Stimulated activated CD4-positive, alpha-beta T cell treated with anti-CD3 and anti-CD28 coated beads, Interleukin-15, amount 100 ng/mL, for 1 hour (primary cell): ENCODE measurements around the gene LMNTD1.

Experiments used
- DNase-seq, 2 donors: peaks; one replicate each; pipeline ENCODE4 v3.0.0-alpha.2; 2020; ENCODE audit warnings: low read depth in 1 of 2, low spot score in 1 of 2

LMNTD1 gene

GRCh38 chr12:25552681-25553080, 402 bp downstream of the LMNTD1 start:
- DNase-seq, result no peak

GRCh38 chr12:25550186-25550585, 2.9 kb downstream of the LMNTD1 start:
- no peak for DNase-seq

- no peak for DNase-seq
Measured at GRCh38 chr12:25549120-25549519, 4.0 kb downstream of the LMNTD1 start.

GRCh38 chr12:25546318-25546717, 6.8 kb downstream of the LMNTD1 start:
- no peak for DNase-seq

GRCh38 chr12:25533150-25533549, 19.9 kb downstream of the LMNTD1 start:
- DNase-seq, result no peak

GRCh38 chr12:25531502-25532052, 21.5 kb downstream of the LMNTD1 start:
- DNase-seq, result no peak

GRCh38 chr12:25529738-25530137, 23.3 kb downstream of the LMNTD1 start:
- DNase-seq, result no peak

GRCh38 chr12:25526778-25527177, 26.3 kb downstream of the LMNTD1 start:
- DNase-seq, result no peak

- DNase-seq, result no peak
Measured at GRCh38 chr12:25524366-25524765, 28.7 kb downstream of the LMNTD1 start.

- no peak for DNase-seq
Measured at GRCh38 chr12:25521625-25522256, 31.3 kb downstream of the LMNTD1 start.

- no peak for DNase-seq
Measured at GRCh38 chr12:25518512-25518911, 34.6 kb downstream of the LMNTD1 start.

- no peak for DNase-seq
Measured at GRCh38 chr12:25504744-25505143, 48.3 kb downstream of the LMNTD1 start.

GRCh38 chr12:25503666-25504065, 49.4 kb downstream of the LMNTD1 start:
- no peak for DNase-seq

GRCh38 chr12:25502596-25502995, 50.5 kb downstream of the LMNTD1 start:
- no peak for DNase-seq

- no peak for DNase-seq
Measured at GRCh38 chr12:25502118-25502517, 51.0 kb downstream of the LMNTD1 start.

GRCh38 chr12:25501549-25501948, 51.5 kb downstream of the LMNTD1 start:
- no peak for DNase-seq

GRCh38 chr12:25500651-25501050, 52.4 kb downstream of the LMNTD1 start:
- no peak for DNase-seq

- no peak for DNase-seq
Measured at GRCh38 chr12:25497021-25497420, 56.1 kb downstream of the LMNTD1 start.

GRCh38 chr12:25496098-25496587, 56.9 kb downstream of the LMNTD1 start:
- no peak for DNase-seq

- DNase-seq, result no peak
Measured at GRCh38 chr12:25495331-25496097, 57.6 kb downstream of the LMNTD1 start.

- no peak for DNase-seq
Measured at GRCh38 chr12:25494926-25495325, 58.2 kb downstream of the LMNTD1 start.

- DNase-seq, result no peak
Measured at GRCh38 chr12:25493682-25494081, 59.4 kb downstream of the LMNTD1 start.
